H4 (cell line): ENCODE measurements around the gene ARPC4. TPM values are rescaled to one million over a fixed set of nuclear protein-coding genes. Genes with fewer than 3 reads are reported as not detected.

Experiments
- DNase-seq: peaks from one replicate; pipeline ENCODE4 v3.0.0-alpha.2; 2015; ENCODE audit warnings: low spot score
- total RNA-seq: library from RNA; depleted of rRNA; stranded (reverse); fragments of >200 nt; shearing (Covaris generic); gene quantifications from 2 replicates; pipeline ENCODE4 v1.2.3, GENCODE V29; 2014; rRNA removed

Gene ARPC4
- total RNA-seq = 227 and 296 TPM in 2 replicates

- DNase-seq = peak; percentile 94
These were observed at the start of gene ARPC4, which contains the start of gene TADA3 for GRCh38 chr3:9792405-9793160. Gene ARPC4, plus strand, starts transcription at chr3:9793082. Its CDS starts 40 bp downstream, at chr3:9793122. Gene TADA3, minus strand, starts transcription at chr3:9792473. Its CDS starts 1,007 bp downstream, at chr3:9791466.

GRCh38 chr3:9743548-9743947 is 49.3 kb upstream of the ARPC4 start:
- no peak for DNase-seq

- no peak for DNase-seq
These were observed 48.7 kb upstream of the ARPC4 start for GRCh38 chr3:9744162-9744561.

- DNase-seq = no peak
These were observed 47.4 kb upstream of the ARPC4 start for GRCh38 chr3:9745521-9745920.

DNA sequence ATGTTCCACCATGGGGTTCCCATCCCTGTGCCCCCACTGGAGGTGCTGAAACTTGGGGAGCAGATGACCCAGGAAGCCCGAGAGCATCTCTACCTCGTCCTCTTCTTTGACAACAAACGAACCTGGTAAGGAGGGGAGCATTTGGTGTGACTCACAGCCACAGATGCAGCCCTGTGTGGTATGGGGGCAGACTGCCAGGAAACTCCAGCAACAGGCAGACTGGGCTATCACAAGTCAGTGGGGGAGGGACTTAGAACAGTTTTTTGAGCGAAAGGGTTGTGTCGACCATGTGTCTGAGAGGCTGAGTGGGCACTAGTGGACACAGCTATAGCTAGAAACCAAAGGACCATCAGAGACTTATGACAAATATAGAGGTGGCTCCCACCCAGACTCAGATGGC is 46.6 kb upstream of the ARPC4 start:
- DNase-seq = no peak

- DNase-seq = no peak
These were observed 45.6 kb upstream of the ARPC4 start for GRCh38 chr3:9747267-9747666.

- DNase-seq = no peak
These were observed 44.9 kb upstream of the ARPC4 start for GRCh38 chr3:9748031-9748430.

DNA sequence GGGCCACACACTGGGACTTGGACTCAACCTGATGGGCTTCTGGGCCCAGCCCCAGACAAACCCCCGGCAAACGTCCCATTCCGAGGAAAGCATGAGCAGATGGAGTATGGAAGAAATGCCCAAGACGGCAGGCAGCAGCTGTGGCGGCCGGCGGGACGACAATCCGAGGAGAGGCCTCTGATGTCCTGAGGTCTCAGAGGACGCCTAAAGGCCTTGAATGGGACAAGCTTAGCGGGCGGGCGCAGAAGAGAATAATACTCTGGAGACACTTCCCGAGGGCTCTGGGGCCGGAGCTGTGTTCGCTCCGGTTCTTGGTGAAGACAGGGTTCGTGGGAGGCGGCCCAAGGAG is 43.6 kb upstream of the ARPC4 start:
- no peak for DNase-seq

GRCh38 chr3:9749645-9750555 is 43.0 kb upstream of the ARPC4 start, which contains the start of gene OGG1:
Gene OGG1, plus strand, starts transcription at chr3:9749952. Its CDS starts 335 bp downstream, at chr3:9750287.
- peak; percentile 99 for DNase-seq

GRCh38 chr3:9750556-9751411 is 42.1 kb upstream of the ARPC4 start:
- DNase-seq = no peak

GRCh38 chr3:9754678-9755077 is 38.2 kb upstream of the ARPC4 start:
- no peak for DNase-seq

DNA sequence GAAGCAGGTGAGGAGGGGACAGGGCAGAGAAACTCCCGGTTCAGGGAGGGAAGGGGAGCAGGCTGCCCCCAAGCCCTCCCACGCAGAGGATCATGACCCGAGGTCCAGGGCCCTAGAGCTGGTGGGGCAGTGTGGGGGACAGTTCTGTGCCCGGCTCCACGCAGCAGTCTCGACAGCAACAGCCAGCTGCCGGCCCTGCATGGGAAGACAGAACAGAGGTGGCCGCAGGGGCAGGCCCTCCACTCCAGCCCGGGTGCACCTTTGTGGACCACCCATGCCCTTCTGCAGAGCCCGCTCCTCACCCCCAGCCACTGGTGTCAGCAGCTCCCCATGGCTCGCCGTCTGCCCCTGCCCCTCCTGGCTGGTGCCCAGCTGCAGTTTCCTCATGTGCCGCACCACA is 35.5 kb upstream of the ARPC4 start:
- DNase-seq = no peak

DNA sequence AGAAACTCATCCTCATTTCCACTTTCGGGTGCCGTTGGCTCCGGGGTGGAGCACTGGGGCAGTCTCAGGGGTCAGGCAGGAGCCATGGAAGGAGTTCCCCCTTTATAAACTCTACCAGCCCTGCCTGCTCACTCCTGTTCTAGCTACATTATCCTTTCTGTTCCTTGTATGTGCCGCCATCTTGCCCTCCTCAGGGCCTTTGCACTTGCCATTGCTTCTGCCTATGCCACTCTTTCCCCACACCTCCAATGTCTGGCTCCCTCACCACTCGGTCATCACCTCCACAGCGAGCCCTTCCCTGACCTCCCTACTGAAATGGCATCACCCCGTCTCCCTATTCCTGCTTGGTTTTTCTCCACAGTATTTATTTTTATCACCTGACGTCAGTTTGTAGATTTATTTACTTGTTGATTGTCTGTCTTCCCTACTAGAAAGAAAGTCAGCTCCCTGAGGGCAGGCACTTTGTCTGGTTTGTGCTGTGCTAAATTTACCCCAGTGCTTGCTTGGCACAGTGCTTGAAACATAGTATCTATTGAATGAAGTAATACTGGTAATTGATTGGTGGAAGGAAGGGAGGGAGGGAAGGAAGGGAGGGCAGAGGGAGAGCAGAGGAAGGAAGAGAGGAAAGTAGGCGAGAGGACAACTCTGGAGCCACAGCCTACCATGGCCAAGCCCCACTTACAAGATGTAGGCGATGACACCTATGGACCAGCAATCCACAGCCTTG is 31.9 kb upstream of the ARPC4 start:
- no peak for DNase-seq

DNA sequence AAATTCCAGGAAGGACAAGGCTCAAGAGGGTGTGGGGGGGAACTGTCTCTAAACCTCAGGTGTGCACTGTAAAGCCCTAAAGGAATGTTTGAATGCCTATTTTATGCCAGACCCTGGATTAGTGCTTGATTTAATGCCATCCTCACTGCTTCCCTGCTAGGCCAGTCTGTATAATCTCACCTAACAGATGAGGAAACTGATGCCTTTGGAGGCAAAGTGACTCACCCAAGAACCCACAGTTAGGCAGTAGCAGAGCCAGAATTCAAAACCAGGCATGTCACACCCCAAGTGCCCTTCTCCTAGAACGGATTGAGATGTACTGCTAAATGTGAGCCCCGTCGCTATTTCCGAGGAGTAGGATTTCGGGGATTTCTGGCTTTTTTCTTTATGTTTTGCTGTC is 31.0 kb upstream of the ARPC4 start:
- DNase-seq = no peak

DNA sequence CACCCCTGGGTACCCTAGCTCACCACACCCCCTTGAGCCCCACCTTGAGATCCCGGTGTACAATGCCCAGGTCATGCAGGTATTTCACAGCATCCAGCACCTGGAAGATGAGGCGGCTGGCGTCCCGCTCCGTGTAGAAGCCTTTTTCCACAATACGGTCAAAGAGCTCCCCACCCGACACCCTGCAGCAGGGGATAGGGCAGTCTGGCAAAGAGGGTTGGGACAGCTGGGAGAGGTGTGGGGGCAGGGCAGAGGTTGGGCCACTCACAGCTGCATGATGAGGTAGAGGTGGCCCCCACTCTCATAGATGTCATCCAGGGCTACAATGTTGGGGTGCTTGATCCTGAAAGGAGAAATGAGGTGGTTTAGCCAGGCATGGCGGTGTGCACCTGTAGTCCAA is 30.0 kb upstream of the ARPC4 start:
- DNase-seq = no peak

DNA sequence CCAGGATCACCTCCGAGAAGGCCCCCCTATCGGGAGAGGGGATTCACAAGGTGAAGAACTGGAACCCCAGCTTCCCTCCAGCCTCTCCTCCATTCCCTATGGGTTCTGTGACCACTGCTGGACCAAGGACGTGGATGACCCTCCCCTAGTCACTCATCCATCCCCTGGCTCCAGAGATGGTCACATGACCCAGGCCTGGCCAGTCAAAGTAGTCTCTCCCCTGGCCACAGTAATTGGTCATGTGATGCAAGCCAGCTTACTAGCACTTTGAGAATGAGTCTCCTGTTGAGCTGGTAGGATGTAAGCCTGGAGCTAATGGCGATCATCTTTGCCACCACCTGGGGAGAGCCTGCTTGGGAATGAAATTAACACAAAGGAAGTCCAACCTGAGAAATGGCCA is 27.0 kb upstream of the ARPC4 start:
- DNase-seq = no peak

GRCh38 chr3:9767418-9767817 is 25.5 kb upstream of the ARPC4 start:
- no peak for DNase-seq

DNA sequence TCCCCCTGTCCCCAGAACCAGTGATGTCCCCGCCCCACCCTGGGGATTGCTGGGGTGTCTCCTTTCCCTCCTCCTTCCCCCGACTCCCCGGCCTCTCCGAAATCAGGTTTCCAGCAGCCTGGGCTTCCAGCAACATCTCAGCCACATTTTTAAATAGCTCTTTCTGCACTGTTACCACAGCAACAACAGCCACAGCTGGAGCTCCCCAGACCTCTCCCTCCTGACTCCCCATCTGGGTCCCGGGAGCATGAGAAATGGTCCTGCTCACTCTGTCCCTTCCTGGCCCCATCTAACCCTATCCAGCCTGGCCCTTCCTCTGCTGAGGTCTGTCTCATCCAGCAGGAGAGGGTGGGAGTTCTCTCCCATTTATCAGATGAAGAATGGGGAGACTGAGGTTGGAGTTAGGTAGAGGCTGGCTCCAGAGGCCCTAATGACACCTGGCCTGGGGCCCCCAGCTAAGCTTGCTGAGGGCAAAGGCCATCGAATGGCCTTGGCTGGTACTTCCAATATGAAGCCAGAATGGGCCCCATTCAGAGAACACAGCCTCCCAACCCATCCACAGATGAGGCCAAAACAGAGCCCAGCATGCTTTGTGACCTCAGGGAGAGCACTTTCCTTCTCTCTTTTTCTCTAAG is 24.6 kb upstream of the ARPC4 start:
- DNase-seq = no peak

GRCh38 chr3:9769012-9769411 is 23.9 kb upstream of the ARPC4 start:
- no peak for DNase-seq

DNA sequence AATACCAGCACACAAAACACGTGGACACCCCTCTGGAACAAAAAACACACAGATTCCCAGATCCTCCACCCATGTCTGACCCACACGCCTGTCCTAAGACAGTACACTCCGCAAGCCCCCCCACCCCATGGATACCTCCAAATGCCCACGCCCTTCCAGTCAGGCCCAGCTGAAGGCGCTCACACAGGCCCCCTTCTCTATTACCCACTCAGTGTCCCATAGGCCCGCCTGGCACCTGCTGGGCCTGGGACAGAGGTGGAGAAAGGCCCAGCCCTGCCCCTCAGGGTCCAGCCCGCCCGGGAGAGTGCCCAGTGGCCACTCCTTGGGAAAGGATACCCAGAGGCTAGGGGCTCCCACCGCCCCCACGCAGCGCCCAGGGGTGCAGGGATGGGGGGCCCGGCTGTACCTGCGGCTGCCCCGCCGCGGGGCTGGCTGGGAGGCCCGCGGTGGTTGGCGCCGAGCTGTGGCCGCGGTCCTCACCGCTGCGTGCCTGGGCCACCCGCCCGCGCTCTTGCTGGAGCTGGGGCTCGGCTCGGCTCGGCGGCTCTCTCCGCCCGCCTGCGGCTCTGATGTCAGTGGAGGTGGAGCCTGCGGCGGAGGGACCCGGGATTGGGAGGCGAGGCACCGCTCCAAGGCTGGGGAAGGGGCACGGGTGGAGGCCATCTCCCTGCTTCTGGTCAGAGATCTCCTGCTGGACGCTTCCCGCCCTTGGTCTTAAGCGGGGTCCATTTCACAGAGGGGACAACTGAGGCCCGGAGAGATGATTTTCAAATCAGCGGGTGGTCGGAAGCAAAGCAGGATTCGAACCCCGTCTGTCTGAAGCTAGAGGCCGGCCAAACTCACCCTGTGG is 23.2 kb upstream of the ARPC4 start, which contains the start of gene CAMK1:
TSS of gene CAMK1 (minus strand) at position 522 of the 850 bp plus-strand sequence. CDS start 2,198 bp downstream, outside the sequence.
- DNase-seq = no peak
